AG04450 (cell line): ENCODE data around the gene ZCCHC14. TPM values are rescaled to one million over a fixed set of nuclear protein-coding genes. Genes with fewer than 3 reads are reported as not detected.
A peak's percentile ranks its signal among the peaks of the same experiment; 100 is the strongest.

Experiments
- CTCF ChIA-PET: fragments of 300-600, 350-600 bp; formaldehyde crosslinking; extraction: SDS; loops from one replicate; lab custom pipeline; 2022; ENCODE audit warnings: antibody characterized with exemption, inconsistent platforms; lab: Charles Lee
- POLR2A ChIA-PET: fragments of 350-600 bp; formaldehyde crosslinking; extraction: SDS; loops from one replicate; lab custom pipeline; 2021; ENCODE audit warnings: antibody characterized with exemption, inconsistent platforms; lab: Yijun Ruan, JAX
- DNase-seq: peaks from one replicate; pipeline ENCODE4 v3.0.0-alpha.2; 2011; ENCODE audit warnings: low read depth, low spot score
- H3K27ac ChIP-seq: one replicate; pipeline ENCODE4 v1.5.1; 2012; ENCODE audit warnings: low read depth, low read length, control low read depth
- H3K27me3 ChIP-seq: one replicate; pipeline ENCODE4 v1.6.0; 2012; ENCODE audit warnings: low read length; ENCODE audit not compliant: control insufficient read depth, insufficient read depth
- H3K4me3 ChIP-seq: 2 replicates; pipeline ENCODE4 v1.5.1; 2011; ENCODE audit warnings: mild to moderate bottlenecking, low read depth, low read length, control low read depth
- H3K9me3 ChIP-seq: 2 replicates; pipeline ENCODE4 v1.5.1; 2012; ENCODE audit warnings: low read length; ENCODE audit not compliant: control insufficient read depth, insufficient read depth
- CTCF ChIP-seq: IDR thresholded peaks from 2 replicates; pipeline ENCODE4 v1.5.1; 2011; ENCODE audit warnings: low read depth, low read length, control low read depth, inconsistent platforms
- polyA plus RNA-seq: library from polyadenylated mRNA; depleted of rRNA; stranded (reverse); fragments of >200 nt; gene quantifications from 2 replicates; pipeline ENCODE4 v1.2.3, GENCODE V29; 2011

Gene ZCCHC14
- polyA plus RNA-seq, 1 experiment = 6.2 TPM

GRCh38 chr16:87457709-87458423 is 35.0 kb downstream of the ZCCHC14 start:
- ChIA-PET POLR2A (interaction anchor here (0.6 to 2.0 kb wide), 5 partner anchors 10 to 473 kb away, joined by 3 to 9 read pairs (median 4); no protein-coding TSS in a partner anchor), CTCF (interaction anchor here (0.6 kb wide), 1 partner anchor 21 kb away, joined by 3 read pairs; no protein-coding TSS in a partner anchor)
- Histone ChIP-seq H3K9me3 (no peaks in the 10 kb centered on the region; the same call in 1 of the 2 replicates), H3K4me3 (no peak overlapping the region), H3K27ac (peak overlapping the region; percentile 96), H3K27me3 (no peaks in the 10 kb centered on the region)
- DNase-seq = peak; percentile 96
- TF ChIP-seq CTCF = no peak

- ChIA-PET POLR2A (interaction anchor here (0.6 to 2.0 kb wide), 5 partner anchors 10 to 474 kb away, joined by 3 to 9 read pairs (median 4); no protein-coding TSS in a partner anchor), CTCF (no interaction called here)
- no peak for TF ChIP-seq CTCF
- DNase-seq = no peak
- no peaks in the 10 kb centered on the region; the same call in 1 of the 2 replicates for H3K9me3 ChIP-seq
- peak overlapping the region; percentile 94 for H3K27ac ChIP-seq
- H3K27me3 ChIP-seq = no peaks in the 10 kb centered on the region
- no peak overlapping the region for H3K4me3 ChIP-seq
Observed at GRCh38 chr16:87457061-87457611, 35.7 kb downstream of the ZCCHC14 start.

GRCh38 chr16:87454391-87454790 is 38.4 kb downstream of the ZCCHC14 start:
- ChIA-PET CTCF (no interaction called here), POLR2A (no interaction called here)
- Histone ChIP-seq H3K9me3 (no peaks in the 10 kb centered on the region; the same call in 1 of the 2 replicates), H3K27ac (no peak overlapping the region), H3K4me3 (no peak overlapping the region), H3K27me3 (no peaks in the 10 kb centered on the region)
- no peak for TF ChIP-seq CTCF
- no peak for DNase-seq

GRCh38 chr16:87453326-87453725 is 39.5 kb downstream of the ZCCHC14 start:
- no peak overlapping the region for H3K27ac ChIP-seq
- H3K4me3 ChIP-seq = no peak overlapping the region
- H3K9me3 ChIP-seq = peaks cover 3% of the 10 kb centered on the region; the same call in 1 of the 2 replicates
- ChIA-PET CTCF (no interaction called here), POLR2A (no interaction called here)
- DNase-seq = no peak
- no peaks in the 10 kb centered on the region for H3K27me3 ChIP-seq
- no peak for TF ChIP-seq CTCF
